RCC 7860 (cell line): Measurements from ENCODE around the gene DRAM1.
"Not testable (repeated sequence)": the region's sequence is repeated elsewhere in the genome, so short reads cannot be mapped to it uniquely, and the experiment has no call there.

Experiments
- DNase-seq: peaks from one replicate; pipeline ENCODE4 v3.0.0-alpha.2; 2015; ENCODE audit warnings: low spot score
- FAIRE-seq: peaks from 2 replicates; lab custom pipeline; 2012; peaks lifted over from hg19 to GRCh38; lab: Jason Lieb, UNC

Gene DRAM1

GRCh38 chr12:101901777-101902176 lies 24.4 kb downstream of the DRAM1 start:
- no peak for DNase-seq
- no peak for FAIRE-seq

GRCh38 chr12:101902641-101903040 lies 25.3 kb downstream of the DRAM1 start:
- DNase-seq (no peak), FAIRE-seq (no peak)

- DNase-seq (no peak), FAIRE-seq (no peak)
These were observed 28.8 kb downstream of the DRAM1 start for GRCh38 chr12:101906226-101906625.

GRCh38 chr12:101908395-101908794 lies 31.0 kb downstream of the DRAM1 start:
- FAIRE-seq (no peak), DNase-seq (no peak)

- DNase-seq (no peak), FAIRE-seq (no peak)
These were observed 32.3 kb downstream of the DRAM1 start for GRCh38 chr12:101909646-101910045.

- DNase-seq = peak; percentile 55
- peak; percentile 50 for FAIRE-seq
These were observed 38.5 kb downstream of the DRAM1 start for GRCh38 chr12:101915841-101916240.

GRCh38 chr12:101918805-101919204 lies 41.4 kb downstream of the DRAM1 start:
- not testable (repeated sequence) for DNase-seq, FAIRE-seq

GRCh38 chr12:101919447-101919846 lies 42.1 kb downstream of the DRAM1 start:
- no peak for DNase-seq
- FAIRE-seq = no peak

- peak; percentile 36 for FAIRE-seq
These were observed 43.5 kb downstream of the DRAM1 start for GRCh38 chr12:101920906-101921305.

GRCh38 chr12:101923045-101923718 lies 45.8 kb downstream of the DRAM1 start:
- DNase-seq (no peak), FAIRE-seq (no peak)

More at GRCh38 chr12:101920906-101921305, 43.5 kb downstream of the DRAM1 start:
- peak; percentile 50 for DNase-seq

GRCh38 chr12:101924618-101925017 lies 47.2 kb downstream of the DRAM1 start:
- DNase-seq = no peak

GRCh38 chr12:101925361-101925760 lies 48.0 kb downstream of the DRAM1 start:
- FAIRE-seq (no peak), DNase-seq (peak; percentile 79)

More at GRCh38 chr12:101924618-101925017, 47.2 kb downstream of the DRAM1 start:
- FAIRE-seq = no peak

GRCh38 chr12:101925935-101926334 lies 48.6 kb downstream of the DRAM1 start:
- DNase-seq = no peak

GRCh38 chr12:101927036-101927435 lies 49.7 kb downstream of the DRAM1 start:
- DNase-seq (no peak), FAIRE-seq (no peak)

More at GRCh38 chr12:101925935-101926334, 48.6 kb downstream of the DRAM1 start:
- no peak for FAIRE-seq

GRCh38 chr12:101927999-101928398 lies 50.6 kb downstream of the DRAM1 start:
- no peak for DNase-seq
- FAIRE-seq = no peak

GRCh38 chr12:101928556-101928955 lies 51.2 kb downstream of the DRAM1 start:
- DNase-seq (peak; percentile 51), FAIRE-seq (no peak)

- FAIRE-seq (no peak), DNase-seq (no peak)
These were observed 52.1 kb downstream of the DRAM1 start for GRCh38 chr12:101929365-101930041.

- no peak for DNase-seq
- no peak for FAIRE-seq
These were observed 54.3 kb downstream of the DRAM1 start for GRCh38 chr12:101931498-101932326.

GRCh38 chr12:101933866-101934514 lies 56.6 kb downstream of the DRAM1 start:
- no peak for DNase-seq
- no peak for FAIRE-seq

GRCh38 chr12:101935890-101936746 lies 58.7 kb downstream of the DRAM1 start:
- FAIRE-seq (no peak), DNase-seq (no peak)
